Transverse colon (tissue), 4 donors: ENCODE data around the gene TNRC6B. TPM values are rescaled to one million over a fixed set of nuclear protein-coding genes. Genes with fewer than 3 reads are reported as not detected.

Experiments used
- DNase-seq: peaks from one replicate; pipeline ENCODE4 v3.0.0-alpha.2; 2019
- H3K27ac ChIP-seq, 4 donors: fragments of 200-600 bp; sonication (generic); 2 replicates each; pipeline ENCODE4 v1.5.1; 2016 to 2018; ENCODE audit warnings: inconsistent platforms in 4 of 4
- H3K27me3 ChIP-seq: fragments of 200-600 bp; sonication (generic); 2 replicates; pipeline ENCODE4 v1.5.1; 2017; ENCODE audit warnings: inconsistent platforms
- H3K36me3 ChIP-seq, 4 donors: fragments of 200-600 bp; sonication (generic); 2 replicates each; pipeline ENCODE4 v1.5.1; 2017 to 2019; ENCODE audit warnings: inconsistent platforms in 4 of 4
- H3K4me1 ChIP-seq, 4 donors: fragments of 200-600 bp; sonication (generic); 2 replicates each; pipeline ENCODE4 v1.5.1; 2017 to 2020; ENCODE audit warnings: inconsistent platforms in 4 of 4
- H3K4me3 ChIP-seq, 4 donors: fragments of 200-600 bp; sonication (generic); 1 replicate in 1 of 4; 2 replicates in 3 of 4; pipeline versions ENCODE4 v1.5.1 to v1.6.1; 2017 to 2019; ENCODE audit warnings: inconsistent platforms in 4 of 4
- H3K9me3 ChIP-seq, 2 donors: fragments of 200-600 bp; sonication (generic); 2 replicates each; pipeline ENCODE4 v1.5.1; 2017 to 2019; ENCODE audit warnings: inconsistent platforms in 2 of 2
- CTCF ChIP-seq, 5 experiments: fragments of 200-600 bp in 3 of 5; fragments of 450-650 bp in 2 of 5; sonication (generic) in 3 of 5; IDR thresholded peaks; 1 replicate in 2 of 5; 2 replicates in 3 of 5; pipeline ENCODE4 v1.5.1; 2016 to 2017; ENCODE audit warnings: antibody characterized with exemption in 5 of 5, inconsistent platforms in 3 of 5, mild to moderate bottlenecking in 2 of 5, moderate library complexity in 1 of 5
- EP300 ChIP-seq: sonication (generic); formaldehyde crosslinking; IDR thresholded peaks from one replicate; pipeline ENCODE4 v1.6.1; 2017; ENCODE audit warnings: antibody characterized with exemption, low read depth
- POLR2A ChIP-seq: fragments of 450-650 bp; IDR thresholded peaks from one replicate; pipeline ENCODE4 v1.6.1; 2016; ENCODE audit warnings: antibody characterized with exemption, mild to moderate bottlenecking, moderate library complexity
- POLR2AphosphoS5 ChIP-seq, 3 donors: sonication (generic); formaldehyde crosslinking; IDR thresholded peaks; one replicate each; pipeline ENCODE4 v1.6.1; 2016; ENCODE audit warnings: antibody characterized with exemption in 3 of 3
- WGBS, 2 donors: methylation state at CpG; one replicate each; pipeline ENCODE4 v1.1.5; 2018; ENCODE audit warnings: low coverage in 1 of 2; 5-methylcytosine and 5-hydroxymethylcytosine counted together
- in situ Hi-C, 4 donors: fragments of 200-750 bp; cut with MboI; loops; one replicate each; pipeline versions ENCODE4 v1.15.0 to v1.15.1; 2017; ENCODE audit warnings: low sequenced_read_pairs in 3 of 4, low pct_ligation_motif_present in 1 of 4, low pct_unique_long_range_greater_than_20kb in 1 of 4
- intact Hi-C: fragments of 100-400 bp; cut with DNase I; formaldehyde crosslinking; loops from one replicate; pipeline ENCODE4 v1.15.1; 2023; ENCODE audit warnings: low total_unique reads
- total RNA-seq, 4 donors: library from RNA; depleted of rRNA; stranded (reverse); fragments of >200 nt; gene quantifications; one replicate each; pipeline ENCODE4 v1.1.0, GENCODE V29; 2016

TNRC6B gene
- total RNA-seq, 4 donors from 2014 or later, result 36.7 to 108 (median 54.0) TPM

- no peak for TF ChIP-seq POLR2A
- TF ChIP-seq CTCF (IDR thresholded peaks at IDR 0.05), result no peak
- no peak for TF ChIP-seq POLR2AphosphoS5 (IDR thresholded peaks at IDR 0.05)
- TF ChIP-seq EP300, result no peak
- H3K4me3 ChIP-seq, result no peak overlapping the region
- peaks cover 0 to 11% (median under 1%) of the 10 kb centered on the region in 4 donors for H3K4me1 ChIP-seq
- in situ Hi-C loops, result no loop called here
- no peaks in the 10 kb centered on the region for H3K9me3 ChIP-seq
- WGBS, 2 donors, result 70 to 73% methylated on average over 2 of the region's 2 CpGs
- H3K36me3 ChIP-seq, result peaks cover 0 to 55% (median 15%) of the 10 kb centered on the region in 4 donors
- H3K27me3 ChIP-seq, result no peaks in the 10 kb centered on the region
- intact Hi-C loops, result no loop called here
- H3K27ac ChIP-seq, result no peak overlapping the region
- DNase-seq, result no peak
Observed at GRCh38 chr22:40281717-40282116, 104.0 kb downstream of the TNRC6B start.

DNA sequence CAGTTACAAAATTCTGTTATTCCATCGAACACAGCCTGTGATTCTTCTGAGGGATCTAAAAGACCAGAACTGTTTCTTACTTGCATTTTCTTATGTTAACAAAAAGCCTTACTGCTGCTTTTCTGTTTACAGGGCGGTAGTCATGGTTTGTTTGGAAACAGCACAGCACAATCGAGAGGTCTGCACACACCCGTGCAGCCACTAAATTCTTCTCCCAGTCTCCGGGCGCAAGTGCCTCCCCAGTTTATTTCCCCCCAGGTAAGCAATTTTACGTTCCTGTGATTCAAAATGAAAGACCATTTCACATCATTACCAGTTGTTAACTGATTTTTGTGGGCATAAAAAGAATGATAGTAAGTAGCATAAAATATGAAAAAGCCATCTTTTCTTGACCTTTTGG, 107.8 kb downstream of the TNRC6B start:
- no peaks in the 10 kb centered on the region for H3K4me1 ChIP-seq
- in situ Hi-C loops, result no loop called here
- peaks cover 0 to 51% (median 20%) of the 10 kb centered on the region in 4 donors for H3K36me3 ChIP-seq
- intact Hi-C loops, result no loop called here
- 74 to 93% methylated on average over 2 to 7 of the region's 7 CpGs for WGBS, 2 donors
- no peaks in the 10 kb centered on the region for H3K27me3 ChIP-seq
- no peak overlapping the region for H3K4me3 ChIP-seq
- no peaks in the 10 kb centered on the region for H3K9me3 ChIP-seq
- TF ChIP-seq POLR2A (no peak), POLR2AphosphoS5 (IDR thresholded peaks at IDR 0.05) (no peak), EP300 (no peak), CTCF (IDR thresholded peaks at IDR 0.05) (no peak)
- DNase-seq, result no peak
- no peak overlapping the region for H3K27ac ChIP-seq

DNA sequence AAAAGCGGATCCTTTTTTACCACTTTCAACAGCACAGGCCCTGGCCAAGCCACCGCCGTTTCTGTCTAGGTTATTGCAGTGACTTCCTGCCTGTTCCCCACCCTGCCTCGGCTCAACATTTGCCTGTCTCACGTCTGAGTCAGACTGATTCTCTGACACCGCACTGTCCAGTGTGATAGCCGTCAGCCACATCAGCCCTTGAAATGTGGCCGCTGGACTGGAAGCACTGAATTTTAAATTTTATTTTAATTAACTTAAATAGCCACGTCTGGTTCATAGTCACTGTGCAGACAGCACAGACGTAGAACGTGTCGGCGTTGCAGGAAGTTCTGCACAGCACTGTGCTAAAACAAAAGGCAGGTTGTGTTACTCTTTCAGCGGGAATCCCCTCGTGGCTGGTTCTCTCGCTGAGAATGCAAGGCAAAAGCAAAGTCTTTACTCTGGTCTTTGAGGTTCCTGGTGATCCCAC, 112.3 kb downstream of the TNRC6B start:
- Histone ChIP-seq H3K27ac (peak overlapping the region; percentile 9 to 34 (median 14)), H3K9me3 (no peaks in the 10 kb centered on the region), H3K27me3 (no peaks in the 10 kb centered on the region), H3K4me1 (no peaks in the 10 kb centered on the region), H3K4me3 (no peak overlapping the region), H3K36me3 (peaks cover 0 to 56% (median 19%) of the 10 kb centered on the region in 4 donors)
- in situ Hi-C loops, result no loop called here
- intact Hi-C loops, result no loop called here
- no peak for TF ChIP-seq EP300
- no peak for TF ChIP-seq POLR2AphosphoS5 (IDR thresholded peaks at IDR 0.05)
- TF ChIP-seq POLR2A, result no peak
- no peak for TF ChIP-seq CTCF (IDR thresholded peaks at IDR 0.05)
- 46 to 62% methylated on average over 14 to 16 of the region's 16 CpGs for whole genome bisulfite sequencing, 2 donors
- DNase-seq, result peak; percentile 27

DNA sequence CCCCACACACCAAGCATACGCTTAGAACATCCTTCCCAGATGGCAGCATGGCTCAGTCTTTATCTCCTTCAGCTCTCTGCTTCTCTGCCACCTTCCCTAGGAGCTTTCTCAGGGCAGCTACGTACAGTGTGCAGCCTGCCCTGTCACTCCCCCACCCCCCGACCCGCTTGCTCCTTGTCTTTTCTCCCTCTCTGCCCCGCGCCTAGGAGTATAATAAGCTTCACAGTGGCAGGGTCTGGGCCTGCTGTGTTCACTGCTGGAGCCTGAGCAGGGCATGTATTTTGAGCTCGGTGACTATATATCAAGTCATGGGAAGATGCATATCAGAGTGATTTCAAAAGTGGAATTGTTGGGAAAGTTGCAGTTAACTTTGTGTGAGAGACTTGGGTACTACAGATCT, 112.8 kb downstream of the TNRC6B start:
- H3K27me3 ChIP-seq, result no peaks in the 10 kb centered on the region
- H3K36me3 ChIP-seq, result peaks cover 0 to 51% (median 18%) of the 10 kb centered on the region in 4 donors
- H3K27ac ChIP-seq, result peak overlapping the region; percentile 9 to 34 (median 14)
- intact Hi-C loops (no loop called here), in situ Hi-C loops (no loop called here)
- DNase-seq, result no peak
- H3K9me3 ChIP-seq, result no peaks in the 10 kb centered on the region
- no peak for TF ChIP-seq EP300
- TF ChIP-seq POLR2A, result no peak
- TF ChIP-seq POLR2AphosphoS5 (IDR thresholded peaks at IDR 0.05), result no peak
- no peak for TF ChIP-seq CTCF (IDR thresholded peaks at IDR 0.05)
- H3K4me1 ChIP-seq, result no peaks in the 10 kb centered on the region
- 87 to 100% methylated on average over 1 to 7 of the region's 7 CpGs for WGBS, 2 donors
- no peak overlapping the region for H3K4me3 ChIP-seq
